ENCODE measurements around the gene OTOR.
A peak's percentile ranks its signal among the peaks of the same experiment; 100 is the strongest.

OTOR gene

GRCh38 chr20:16752082-16752481, 3.9 kb downstream of the OTOR start:
- no peak for DNase-seq

DNA sequence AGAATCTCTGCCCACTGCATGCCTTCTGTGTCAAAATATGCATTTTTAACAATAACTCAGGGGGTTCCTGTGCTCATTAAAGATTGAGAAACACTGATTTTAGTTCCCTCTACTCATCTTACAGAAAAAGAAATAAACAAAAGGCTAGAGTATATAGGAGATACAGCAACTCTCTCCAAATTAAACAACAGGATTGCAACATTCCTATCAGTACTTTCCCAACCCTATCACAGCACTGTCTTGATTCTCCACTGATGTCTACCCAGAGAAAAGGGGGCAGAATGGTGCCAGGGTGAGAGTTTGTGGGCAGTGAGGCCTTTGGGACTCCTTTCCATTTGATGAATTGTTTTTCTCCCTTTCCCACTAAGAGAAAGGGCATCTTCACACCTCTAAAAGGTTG, 4.7 kb downstream of the OTOR start:
- DNase-seq = no peak

DNA sequence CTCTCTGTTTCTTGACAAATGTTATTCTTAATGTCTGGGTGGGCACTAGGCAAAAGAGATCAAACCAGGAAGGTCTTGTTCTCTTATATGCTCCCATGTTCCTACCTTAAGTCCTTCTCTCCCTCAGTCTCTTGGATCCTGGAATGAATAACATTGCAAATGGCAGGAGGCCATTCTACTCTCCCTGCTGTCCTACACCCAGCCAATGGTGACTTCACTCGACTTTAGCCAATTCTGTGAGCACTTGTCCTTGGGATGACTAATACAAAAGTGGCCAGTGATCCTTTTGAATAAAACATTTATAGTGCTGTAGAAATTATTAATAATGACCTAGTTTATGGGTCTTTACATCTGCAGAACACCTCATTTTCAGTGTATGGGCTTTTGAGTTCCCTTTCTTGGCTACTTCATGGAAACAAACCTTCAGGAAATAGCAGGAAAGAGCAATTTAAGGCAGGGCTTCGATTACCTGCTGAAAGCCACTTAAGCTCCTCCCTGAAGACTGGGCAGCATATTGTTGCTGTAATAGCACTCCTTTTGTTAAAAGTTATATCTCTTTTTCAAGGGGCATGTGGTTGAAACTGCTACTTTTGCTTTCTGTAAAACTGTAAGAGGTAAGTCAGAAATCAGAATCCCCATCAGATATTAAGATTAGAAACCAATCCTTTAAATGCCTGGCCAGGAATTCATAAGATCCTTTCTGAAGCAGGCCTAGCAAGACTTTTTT, 10.5 kb downstream of the OTOR start:
- no peak for DNase-seq

GRCh38 chr20:16759181-16759563, 11.0 kb downstream of the OTOR start:
- DNase-seq = no peak

DNA sequence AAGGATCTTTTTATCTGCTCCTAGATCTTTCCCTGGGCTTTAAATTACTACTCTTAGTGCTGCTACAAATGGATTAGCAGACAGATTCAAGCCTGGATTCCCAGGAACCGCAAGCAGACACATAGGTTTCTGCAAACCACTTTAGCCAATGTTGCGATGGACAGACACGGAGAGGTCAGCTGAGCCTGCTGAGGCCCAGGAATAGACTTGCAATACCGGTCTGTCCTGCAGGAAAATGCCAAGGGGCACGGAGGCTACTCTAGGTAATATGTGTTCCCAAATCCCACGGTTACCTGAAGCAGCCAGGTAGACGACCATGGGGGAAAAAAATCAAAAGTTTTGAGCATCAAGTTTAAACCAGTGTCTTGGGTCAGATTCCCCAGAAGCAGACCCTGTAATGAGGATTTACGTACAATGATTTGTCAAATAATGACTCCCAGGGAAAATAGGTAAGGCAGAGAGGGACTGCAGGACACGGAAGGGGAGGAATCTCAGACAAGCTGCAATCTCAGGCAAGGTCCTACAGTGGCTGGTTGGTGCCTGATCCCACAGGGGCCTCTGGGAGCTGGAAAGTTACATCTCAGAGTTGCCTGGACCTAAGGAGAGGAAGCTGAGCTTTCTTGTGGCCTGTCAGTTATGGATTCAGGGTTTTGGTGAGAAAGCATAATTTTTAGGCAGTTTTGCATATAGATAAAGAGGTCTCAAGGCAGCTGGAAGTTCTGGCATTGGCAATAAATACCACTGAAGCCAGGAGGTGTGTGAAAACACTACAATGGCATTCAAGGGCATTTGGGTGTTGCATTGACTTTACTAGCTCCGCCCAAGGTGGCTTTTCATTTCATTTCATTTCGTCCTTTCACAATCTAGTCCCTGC, 12.5 kb downstream of the OTOR start:
- DNase-seq = no peak

DNA sequence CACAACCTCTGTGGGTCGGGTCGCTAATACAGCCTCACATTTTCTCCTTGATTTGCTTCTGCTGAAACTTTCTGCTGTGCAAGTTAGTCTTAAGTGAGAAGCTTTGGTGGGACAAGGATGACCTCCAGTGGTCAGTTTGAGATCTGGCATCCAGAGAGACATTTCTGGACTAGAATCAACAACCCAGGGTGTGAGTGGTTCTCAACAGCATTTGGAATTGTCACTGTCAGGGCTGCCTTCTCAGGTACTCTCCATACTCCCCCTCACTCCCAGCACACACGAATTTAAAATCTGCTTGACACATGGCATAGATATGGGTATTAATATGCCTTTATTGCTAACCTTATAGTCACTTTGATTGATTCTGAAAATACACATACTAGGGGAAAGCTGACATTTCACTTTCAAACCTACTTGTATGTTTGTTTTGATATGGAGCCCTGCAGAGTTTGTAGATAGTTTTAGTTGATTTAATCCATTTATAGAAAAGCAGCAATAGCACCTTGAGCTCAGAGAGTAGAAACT, 13.2 kb downstream of the OTOR start:
- peak; percentile 69 for DNase-seq

DNA sequence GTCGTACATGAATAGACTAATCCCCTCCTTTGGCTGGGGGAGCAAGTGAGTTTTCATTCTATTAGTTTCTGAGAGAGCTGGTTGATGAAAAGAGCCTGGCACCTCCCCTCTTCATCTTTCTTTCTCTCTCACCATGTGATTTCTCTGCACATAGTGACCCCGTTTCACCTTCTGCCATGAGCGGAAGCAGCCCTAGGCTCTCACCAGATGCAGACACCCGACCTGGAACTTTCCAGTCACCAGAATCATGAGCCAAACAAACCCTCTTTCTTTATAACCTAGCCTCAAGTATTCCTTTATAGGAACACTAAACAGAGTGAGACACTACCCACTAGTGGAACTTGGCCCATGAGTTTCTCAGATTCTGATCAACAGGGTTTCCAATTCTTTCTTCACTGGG, 16.4 kb downstream of the OTOR start:
- DNase-seq = no peak

- no peak for DNase-seq
These were observed 23.1 kb downstream of the OTOR start for GRCh38 chr20:16771213-16771612.

DNA sequence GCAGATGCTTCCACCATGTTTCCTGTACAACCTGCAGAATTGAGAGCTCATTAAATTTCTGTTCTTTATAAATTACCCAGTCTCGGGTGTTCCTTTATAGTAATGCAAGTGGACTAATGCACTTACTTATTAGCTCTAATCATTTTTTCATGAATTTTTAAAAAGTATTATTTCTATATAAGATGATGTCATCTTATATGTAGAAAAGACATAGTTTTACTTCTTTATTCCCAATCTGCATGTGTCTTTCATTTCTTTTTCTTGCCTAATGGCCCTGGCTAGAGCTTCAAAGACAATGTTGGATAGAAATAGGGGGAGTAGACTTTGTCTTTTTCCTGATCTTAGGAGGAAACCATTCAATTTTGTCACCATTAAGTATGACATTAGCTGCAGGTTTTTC, 27.8 kb downstream of the OTOR start:
- no peak for DNase-seq

- no peak for DNase-seq
These were observed 29.0 kb downstream of the OTOR start for GRCh38 chr20:16777126-16777525.

- DNase-seq = no peak
These were observed 30.0 kb downstream of the OTOR start for GRCh38 chr20:16778159-16778558.

DNA sequence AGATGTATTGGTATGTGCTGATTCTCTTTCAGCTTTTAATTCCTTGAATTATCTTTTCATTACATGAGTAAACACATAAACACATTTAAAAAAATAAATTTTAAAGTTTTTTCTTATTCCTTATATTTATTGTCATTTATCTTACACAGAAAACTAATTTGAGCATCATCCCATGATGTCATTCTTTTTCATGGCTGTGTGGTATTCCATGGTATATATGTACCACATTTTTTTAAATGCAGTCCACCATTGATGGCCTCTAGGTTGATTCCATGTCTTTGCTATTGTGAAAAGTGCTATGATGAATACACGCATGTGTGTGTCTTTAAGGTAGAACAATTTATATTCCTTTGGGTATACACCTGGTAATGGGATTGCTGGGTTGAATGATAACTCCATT, 33.3 kb downstream of the OTOR start:
- no peak for DNase-seq

DNA sequence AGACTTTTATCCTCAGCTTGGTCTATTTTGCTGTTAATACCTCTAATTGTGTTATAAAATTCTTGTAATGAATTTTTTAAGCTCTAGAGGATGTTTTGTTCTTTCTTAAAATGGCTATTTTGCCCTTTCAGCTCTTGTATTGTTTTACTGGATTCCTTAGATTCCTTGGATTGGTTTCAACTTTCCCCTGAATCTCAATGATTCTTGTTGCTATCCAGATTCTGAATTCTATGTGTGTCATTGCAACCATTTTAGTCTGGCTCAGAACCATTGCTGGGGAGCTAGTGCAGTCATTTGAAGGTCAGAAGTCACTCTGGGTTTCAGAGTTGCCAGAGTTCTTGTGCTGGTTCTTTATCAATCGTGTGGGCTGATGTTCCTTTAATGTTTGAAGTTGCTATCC, 37.1 kb downstream of the OTOR start:
- DNase-seq = no peak
